H1 (cell line): ENCODE results near the gene RAET1E. TPM values are rescaled to one million over a fixed set of nuclear protein-coding genes. Genes with fewer than 3 reads are reported as not detected.

ENCODE experiments used
- CTCF ChIA-PET: fragments of 300-600 bp; sonication (Branson Sonifier 250); formaldehyde crosslinking; loops from one replicate; lab custom pipeline; 2021; ENCODE audit not compliant: partially characterized antibody; lab: Charles Lee
- POLR2A ChIA-PET: fragments of 300-600 bp; sonication (Branson Sonifier 250); formaldehyde crosslinking; loops from one replicate; lab custom pipeline; 2021; ENCODE audit warnings: inconsistent platforms; ENCODE audit not compliant: partially characterized antibody; lab: Charles Lee
- DNase-seq, 2 experiments: peaks; one replicate each; pipeline versions ENCODE4 v3.0.0 to v3.0.0-alpha.2; 2010 to 2022; ENCODE audit warnings: low spot score in 2 of 2, low read depth in 1 of 2, mixed read lengths in 1 of 2
- FAIRE-seq: peaks from 2 replicates; lab custom pipeline; 2011; peaks lifted over from hg19 to GRCh38; lab: Jason Lieb, UNC
- H2AFZ ChIP-seq: 2 replicates; pipeline ENCODE4 v1.8.1; 2012; ENCODE audit warnings: low read length, inconsistent platforms
- H2AK5ac ChIP-seq: 2 replicates; pipeline ENCODE4 v1.6.1; 2013; ENCODE audit warnings: low read depth, low read length
- H2BK120ac ChIP-seq: replicated peaks from 2 replicates; pipeline ENCODE3; 2013; ENCODE audit warnings: low read depth, low read length, inconsistent platforms
- H2BK12ac ChIP-seq: 2 replicates; pipeline ENCODE4 v1.6.1; 2013; ENCODE audit warnings: low read depth, low read length
- H2BK15ac ChIP-seq: 2 replicates; pipeline ENCODE4 v1.6.1; 2013; ENCODE audit warnings: low read length
- H2BK20ac ChIP-seq: 2 replicates; pipeline ENCODE4 v1.6.1; 2013; ENCODE audit warnings: low read length
- H2BK5ac ChIP-seq: 2 replicates; pipeline ENCODE4 v1.6.1; 2013; ENCODE audit warnings: low read depth, low read length
- H3K14ac ChIP-seq: 2 replicates; pipeline ENCODE4 v1.6.1; 2013; ENCODE audit warnings: inconsistent platforms; ENCODE audit not compliant: insufficient read length
- H3K18ac ChIP-seq: 2 replicates; pipeline ENCODE4 v1.6.1; 2013; ENCODE audit warnings: low read length; ENCODE audit errors: extremely low read depth
- H3K23ac ChIP-seq: 2 replicates; pipeline ENCODE4 v1.6.1; 2013; ENCODE audit warnings: inconsistent platforms; ENCODE audit not compliant: insufficient read length
- H3K23me2 ChIP-seq: 2 replicates; pipeline ENCODE4 v1.6.1; 2013; ENCODE audit warnings: low read depth, low read length
- H3K27ac ChIP-seq: 2 replicates; pipeline ENCODE4 v1.6.1; 2011; ENCODE audit warnings: low read depth, low read length, inconsistent platforms
- H3K27me3 ChIP-seq, 4 experiments: replicated peaks in 1 of 4; 1 replicate in 1 of 4; 2 replicates in 3 of 4; pipeline versions ENCODE4 v1.6.1 to v1.8.1; 2011 to 2013; ENCODE audit warnings: low read length in 3 of 4, mild to moderate bottlenecking in 3 of 4, inconsistent platforms in 2 of 4, mixed read lengths in 2 of 4, moderate library complexity in 1 of 4; ENCODE audit not compliant: control insufficient read depth in 3 of 4, insufficient read depth in 3 of 4; ENCODE audit errors: extremely low read depth in 1 of 4
- H3K36me3 ChIP-seq, 4 experiments: 2 replicates each; pipeline versions ENCODE4 v1.6.1 to v1.8.1; 2011 to 2013; ENCODE audit warnings: mild to moderate bottlenecking in 4 of 4, low read length in 3 of 4, moderate library complexity in 2 of 4, control low read depth in 1 of 4, inconsistent platforms in 1 of 4; ENCODE audit not compliant: insufficient read depth in 4 of 4, control insufficient read depth in 2 of 4
- H3K4ac ChIP-seq: replicated peaks from 2 replicates; pipeline ENCODE3; 2013; ENCODE audit warnings: low read length, low read depth, mixed read lengths, inconsistent platforms; ENCODE audit not compliant: insufficient read length
- H3K4me1 ChIP-seq, 4 experiments: replicated peaks in 1 of 4; 1 replicate in 1 of 4; 2 replicates in 3 of 4; pipeline versions ENCODE4 v1.6.1 to v1.8.1; 2011 to 2013; ENCODE audit warnings: low read length in 3 of 4, inconsistent platforms in 2 of 4, mixed read lengths in 1 of 4; ENCODE audit not compliant: insufficient read depth in 4 of 4, control insufficient read depth in 3 of 4
- H3K4me2 ChIP-seq, 2 experiments: 2 replicates each; pipeline versions ENCODE4 v1.6.1 to v1.8.1; 2011 to 2013; ENCODE audit warnings: low read depth in 2 of 2, low read length in 2 of 2, control low read depth in 1 of 2, inconsistent platforms in 1 of 2, mild to moderate bottlenecking in 1 of 2; ENCODE audit not compliant: insufficient read depth in 1 of 2
- H3K4me3 ChIP-seq, 4 experiments: fragments of 200-600, 300-600 bp in 1 of 4; sonication (generic), shearing (Covaris generic), sonication (Bioruptor Twin) in 1 of 4; 2 replicates each; pipeline versions ENCODE4 v1.5.1 to v1.8.1; 2011 to 2016; ENCODE audit warnings: low read length in 4 of 4, low read depth in 3 of 4, control low read depth in 2 of 4, inconsistent platforms in 2 of 4, mild to moderate bottlenecking in 2 of 4, mixed read lengths in 1 of 4, moderate library complexity in 1 of 4; ENCODE audit not compliant: insufficient read depth in 2 of 4; ENCODE audit errors: extremely low read depth in 1 of 4
- H3K56ac ChIP-seq: replicated peaks from 2 replicates; pipeline ENCODE3; 2013; ENCODE audit warnings: low read depth, mild to moderate bottlenecking, mixed read lengths, low read length, inconsistent platforms; ENCODE audit not compliant: insufficient read length
- H3K79me1 ChIP-seq: 2 replicates; pipeline ENCODE4 v1.6.1; 2013; ENCODE audit warnings: low read depth, low read length, control low read depth
- H3K79me2 ChIP-seq, 2 experiments: 2 replicates each; pipeline versions ENCODE4 v1.6.1 to v1.8.1; 2012 to 2013; ENCODE audit warnings: low read length in 2 of 2, mild to moderate bottlenecking in 2 of 2, inconsistent platforms in 1 of 2; ENCODE audit not compliant: insufficient read depth in 2 of 2, control insufficient read depth in 1 of 2
- H3K9ac ChIP-seq, 4 experiments: replicated peaks in 1 of 4; 1 replicate in 1 of 4; 2 replicates in 3 of 4; pipeline versions ENCODE4 v1.6.1 to v1.8.1; 2011 to 2013; ENCODE audit warnings: low read depth in 3 of 4, low read length in 3 of 4, control low read depth in 2 of 4, mild to moderate bottlenecking in 2 of 4, moderate library complexity in 2 of 4, inconsistent platforms in 1 of 4; ENCODE audit errors: extremely low read depth in 1 of 4
- H3K9me3 ChIP-seq, 2 experiments: 2 replicates each; pipeline versions ENCODE4 v1.6.1 to v1.8.1; 2012 to 2013; ENCODE audit warnings: mild to moderate bottlenecking in 2 of 2, moderate library complexity in 2 of 2, control low read depth in 1 of 2, inconsistent platforms in 1 of 2, low read depth in 1 of 2, low read length in 1 of 2, mixed read lengths in 1 of 2; ENCODE audit not compliant: insufficient read depth in 2 of 2
- H4K20me1 ChIP-seq, 2 experiments: replicated peaks in 1 of 2; 2 replicates each; pipeline versions ENCODE3 to v1.8.1; 2011 to 2013; ENCODE audit warnings: inconsistent platforms in 2 of 2, low read length in 2 of 2, mild to moderate bottlenecking in 1 of 2; ENCODE audit not compliant: insufficient read depth in 2 of 2, control insufficient read depth in 1 of 2
- H4K5ac ChIP-seq: 2 replicates; pipeline ENCODE4 v1.6.1; 2013; ENCODE audit warnings: low read length, low read depth, mixed read lengths, inconsistent platforms; ENCODE audit not compliant: insufficient read length
- H4K8ac ChIP-seq: 2 replicates; pipeline ENCODE4 v1.8.0; 2013; ENCODE audit warnings: mild to moderate bottlenecking, moderate library complexity, low read length, inconsistent platforms; ENCODE audit not compliant: insufficient read depth; ENCODE audit errors: extremely low read depth
- H4K91ac ChIP-seq: replicated peaks from 2 replicates; pipeline ENCODE3; 2013; ENCODE audit warnings: low read length, mixed read lengths, inconsistent platforms; ENCODE audit not compliant: insufficient read length
- BCL11A ChIP-seq, 2 experiments: IDR thresholded peaks; one replicate each; pipeline ENCODE4 v1.6.1; 2011; ENCODE audit warnings: low read depth in 2 of 2, low read length in 2 of 2, mild to moderate bottlenecking in 2 of 2
- BRCA1 ChIP-seq: IDR thresholded peaks from 2 replicates; pipeline ENCODE4 v1.6.1; 2012; ENCODE audit warnings: low read depth, low read length, improper control_type of control experiment
- FOSL1 ChIP-seq: IDR thresholded peaks from 2 replicates; pipeline ENCODE4 v1.6.1; 2011; ENCODE audit warnings: mild to moderate bottlenecking, low read depth, low read length, moderate library complexity; ENCODE audit not compliant: insufficient read depth
- JUN ChIP-seq: IDR thresholded peaks from 2 replicates; pipeline ENCODE4 v1.6.1; 2011; ENCODE audit warnings: low read depth, mild to moderate bottlenecking, improper control_type of control experiment, low read length
- RXRA ChIP-seq: IDR thresholded peaks from 2 replicates; pipeline ENCODE4 v1.6.1; 2011; ENCODE audit warnings: low read depth, mild to moderate bottlenecking, low read length, moderate library complexity; ENCODE audit not compliant: insufficient read depth
- SIRT6 ChIP-seq: IDR thresholded peaks from one replicate; pipeline ENCODE4 v1.7.1; 2012; ENCODE audit warnings: low read length, inconsistent platforms
- TAF7 ChIP-seq: optimal IDR thresholded peaks from 2 replicates; pipeline ENCODE3; 2011; ENCODE audit warnings: low read depth, mild to moderate bottlenecking, inconsistent platforms, low read length, moderate library complexity, borderline replicate concordance
- TBP ChIP-seq: IDR thresholded peaks from 2 replicates; pipeline ENCODE4 v1.6.1; 2011; ENCODE audit warnings: low read depth, low read length, improper control_type of control experiment
- TCF12 ChIP-seq: IDR thresholded peaks from 2 replicates; pipeline ENCODE4 v1.6.1; 2011; ENCODE audit warnings: low read depth, mild to moderate bottlenecking, low read length
- WGBS, 2 experiments: shearing (Covaris generic) in 1 of 2; methylation state at CpG; one replicate each; pipeline versions ENCODE4 v1.1.6 to v1.1.7; 2013 to 2015; ENCODE audit warnings: low lambda C conversion rate in 2 of 2, mixed read lengths in 2 of 2, inconsistent platforms in 1 of 2, low coverage in 1 of 2, missing lambda C conversion rate in 1 of 2; ENCODE audit not compliant: insufficient replicate concordance in 2 of 2, insufficient coverage in 1 of 2, insufficient read length in 1 of 2; ENCODE audit errors: extremely low coverage in 1 of 2, missing lambda C conversion rate in 1 of 2; 5-methylcytosine and 5-hydroxymethylcytosine counted together
- polyA plus RNA-seq, 7 experiments: library from polyadenylated mRNA; depleted of rRNA in 3 of 7; stranded (reverse) in 5 of 7; unstranded in 2 of 7; fragments of >200 nt in 5 of 7; fragments of 200-250 nt in 2 of 7; gene quantifications; 1 replicate in 5 of 7; 2 replicates in 1 of 7; 4 replicates in 1 of 7; pipeline versions ENCODE4 v1.2.1 to v1.2.3, GENCODE V29; 2011 to 2013; ENCODE audit warnings: missing spikeins in 2 of 7, mixed read lengths in 2 of 7
- total RNA-seq: library from RNA; stranded (reverse); fragmentation: NEBNext Ultra II Directional; extraction: Animal tissue kit (Norgen Biotek cat#: 25700); gene quantifications from 2 replicates; pipeline ENCODE4 v1.2.1, GENCODE V29; 2021
- TF ChIP-seq, protein P1 (sequence below): IDR thresholded peaks from 2 replicates; pipeline ENCODE4 v1.6.1; 2012; ENCODE audit warnings: low read length, inconsistent platforms
- TF ChIP-seq, protein P2 (sequence below): IDR thresholded peaks from 2 replicates; pipeline ENCODE4 v1.6.1; 2011; ENCODE audit warnings: low read depth, mild to moderate bottlenecking, low read length; ENCODE audit not compliant: insufficient read depth

Gene RAET1E
- total and polyA plus RNA-seq, 2 of the 8 experiments (the other 6 are each of a cell fraction or from before 2014, with no cell fraction given), result not detected

DNA sequence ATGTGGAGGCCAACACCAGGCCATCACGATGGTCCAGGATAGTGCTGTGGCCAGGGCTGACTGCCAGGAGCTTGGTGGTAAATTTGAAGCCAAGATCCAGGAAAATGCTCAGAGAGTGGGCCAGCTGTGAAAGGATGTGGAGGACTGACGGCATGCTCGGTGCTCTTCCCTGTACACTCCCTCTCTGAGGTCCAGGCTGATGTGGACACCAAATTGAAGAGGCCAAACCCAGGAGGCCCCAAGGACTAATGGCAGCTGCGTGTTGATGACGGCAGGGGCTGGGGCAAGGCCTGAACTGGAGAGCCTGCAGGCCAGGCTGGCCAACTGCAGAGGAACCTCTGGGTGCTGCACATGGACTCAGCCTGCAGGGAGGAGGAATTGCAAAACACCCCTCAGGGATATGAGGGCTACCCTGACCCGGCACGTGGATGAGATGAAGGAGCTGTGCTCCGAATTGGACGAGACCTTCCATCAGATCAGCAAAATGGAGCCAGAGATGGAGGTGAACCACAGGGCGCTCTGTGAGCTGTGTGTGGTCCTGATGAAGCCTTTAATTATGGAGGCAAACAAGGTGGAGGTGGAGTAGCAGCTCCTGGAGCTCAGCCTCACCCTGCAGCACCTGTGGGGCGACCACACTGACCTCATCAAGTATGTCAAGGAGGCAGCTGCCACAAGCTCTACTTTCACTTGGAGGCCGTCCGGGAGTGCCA is 6.9 kb upstream of the RAET1E start:
- Histone ChIP-seq H3K4me2 (no peak overlapping the region), H3K9ac (no peak overlapping the region), H3K23ac (no peak overlapping the region), H3K79me1 (no peaks in the 10 kb centered on the region), H3K9me3 (peaks cover 11 to 15% of the 10 kb centered on the region in 2 experiments; a peak in 3 of 4 replicates), H2BK12ac (no peak overlapping the region), H3K18ac (no peak overlapping the region), H3K4me1 (no peaks in the 10 kb centered on the region), H3K56ac (no peak overlapping the region), H2BK15ac (no peak overlapping the region), H3K23me2 (no peaks in the 10 kb centered on the region), H2AFZ (no peak overlapping the region), H3K27ac (no peak overlapping the region), H4K5ac (no peak overlapping the region), H4K91ac (no peak overlapping the region), H3K36me3 (no peaks in the 10 kb centered on the region), H2BK5ac (no peak overlapping the region), H3K4ac (no peak overlapping the region), H4K20me1 (no peaks in the 10 kb centered on the region), H4K8ac (peak overlapping the region; percentile 28; the same call in 1 of the 2 replicates), H2BK20ac (no peak overlapping the region), H3K4me3 (no peak overlapping the region), H3K79me2 (no peaks in the 10 kb centered on the region), H2BK120ac (no peak overlapping the region), H2AK5ac (no peak overlapping the region), H3K14ac (no peak overlapping the region), H3K27me3 (no peaks in the 10 kb centered on the region)
- WGBS, 2 experiments, result 94% methylated on average over 13 of the region's 13 CpGs; no CpG with 5 or more reads in 1 of the 2 experiments
- ChIA-PET CTCF (interaction anchor here (0.6 to 4.8 kb wide), 21 partner anchors 9 to 821 kb away, joined by 3 to 26 read pairs (median 4); no protein-coding TSS in a partner anchor), POLR2A (interaction anchor here (0.7 to 1.2 kb wide), 2 partner anchors 9 to 18 kb away, joined by 3 read pairs; no protein-coding TSS in a partner anchor)
- FAIRE-seq (no peak), DNase-seq (no peak)
- TF ChIP-seq, protein P1, sequence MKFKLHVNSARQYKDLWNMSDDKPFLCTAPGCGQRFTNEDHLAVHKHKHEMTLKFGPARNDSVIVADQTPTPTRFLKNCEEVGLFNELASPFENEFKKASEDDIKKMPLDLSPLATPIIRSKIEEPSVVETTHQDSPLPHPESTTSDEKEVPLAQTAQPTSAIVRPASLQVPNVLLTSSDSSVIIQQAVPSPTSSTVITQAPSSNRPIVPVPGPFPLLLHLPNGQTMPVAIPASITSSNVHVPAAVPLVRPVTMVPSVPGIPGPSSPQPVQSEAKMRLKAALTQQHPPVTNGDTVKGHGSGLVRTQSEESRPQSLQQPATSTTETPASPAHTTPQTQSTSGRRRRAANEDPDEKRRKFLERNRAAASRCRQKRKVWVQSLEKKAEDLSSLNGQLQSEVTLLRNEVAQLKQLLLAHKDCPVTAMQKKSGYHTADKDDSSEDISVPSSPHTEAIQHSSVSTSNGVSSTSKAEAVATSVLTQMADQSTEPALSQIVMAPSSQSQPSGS, result no peak
- no peak for TF ChIP-seq TCF12
- TF ChIP-seq SIRT6, result no peak
- TF ChIP-seq TBP, result no peak
- TF ChIP-seq FOSL1, result no peak
- no peak for TF ChIP-seq BCL11A (IDR thresholded peaks at IDR 0.05; ENCODE audit: low read depth in 2 of 2, low read length in 2 of 2)
- TF ChIP-seq BRCA1, result no peak
- no peak for TF ChIP-seq RXRA
- TF ChIP-seq TAF7, result no peak
- TF ChIP-seq, protein P2, sequence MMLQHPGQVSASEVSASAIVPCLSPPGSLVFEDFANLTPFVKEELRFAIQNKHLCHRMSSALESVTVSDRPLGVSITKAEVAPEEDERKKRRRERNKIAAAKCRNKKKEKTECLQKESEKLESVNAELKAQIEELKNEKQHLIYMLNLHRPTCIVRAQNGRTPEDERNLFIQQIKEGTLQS, result no peak
- TF ChIP-seq JUN, result no peak
